H1 (cell line): ENCODE measurements around the gene KRT4. TPM values are rescaled to one million over a fixed set of nuclear protein-coding genes. Genes with fewer than 3 reads are reported as not detected.

Experiments used
- EP300 ChIP-seq, 2 experiments: IDR thresholded peaks; 1 replicate in 1 of 2; 2 replicates in 1 of 2; pipeline ENCODE4 v1.6.1; 2011 to 2012; ENCODE audit warnings: low read depth in 2 of 2, low read length in 2 of 2, mild to moderate bottlenecking in 2 of 2, borderline replicate concordance in 1 of 2, inconsistent platforms in 1 of 2, moderate library complexity in 1 of 2
- KDM5A ChIP-seq: fragments of 200-600 bp; IDR thresholded peaks from 2 replicates; pipeline ENCODE4 v1.7.1; 2012; ENCODE audit warnings: mild to moderate bottlenecking, low read length, inconsistent platforms, mixed read lengths
- NANOG ChIP-seq: IDR thresholded peaks from 2 replicates; pipeline ENCODE4 v1.6.1; 2011; ENCODE audit warnings: low read length, low read depth, mild to moderate bottlenecking, inconsistent platforms; ENCODE audit not compliant: insufficient read depth, poor library complexity, severe bottlenecking
- RAD21 ChIP-seq, 2 experiments: IDR thresholded peaks in 1 of 2; conservative IDR thresholded peaks in 1 of 2; 2 replicates each; pipeline ENCODE4 v1.6.1; 2011; ENCODE audit warnings: low read depth in 2 of 2, low read length in 2 of 2, improper control_type of control experiment in 1 of 2, inconsistent platforms in 1 of 2, mild to moderate bottlenecking in 1 of 2, moderate library complexity in 1 of 2
- SAP30 ChIP-seq: fragments of 300-600 bp; sonication (generic); IDR thresholded peaks from 2 replicates; pipeline ENCODE4 v1.7.1; 2012; ENCODE audit warnings: low read length, moderate library complexity, mild to moderate bottlenecking, inconsistent platforms; ENCODE audit not compliant: insufficient read depth, insufficient replicate concordance
- TAF1 ChIP-seq: IDR thresholded peaks from 2 replicates; pipeline ENCODE4 v1.6.1; 2011; ENCODE audit warnings: mild to moderate bottlenecking, low read depth, low read length
- TCF12 ChIP-seq: IDR thresholded peaks from 2 replicates; pipeline ENCODE4 v1.6.1; 2011; ENCODE audit warnings: low read depth, mild to moderate bottlenecking, low read length
- TEAD4 ChIP-seq: IDR thresholded peaks from 2 replicates; pipeline ENCODE4 v1.6.1; 2012; ENCODE audit warnings: low read depth, low read length, inconsistent platforms, mixed read lengths
- polyA plus RNA-seq, 7 experiments: library from polyadenylated mRNA; depleted of rRNA in 3 of 7; stranded (reverse) in 5 of 7; unstranded in 2 of 7; fragments of >200 nt in 5 of 7; fragments of 200-250 nt in 2 of 7; gene quantifications; 1 replicate in 5 of 7; 2 replicates in 1 of 7; 4 replicates in 1 of 7; pipeline versions ENCODE4 v1.2.1 to v1.2.3, GENCODE V29; 2011 to 2013; ENCODE audit warnings: missing spikeins in 2 of 7, mixed read lengths in 2 of 7
- total RNA-seq: library from RNA; stranded (reverse); fragmentation: NEBNext Ultra II Directional; extraction: Animal tissue kit (Norgen Biotek cat#: 25700); gene quantifications from 2 replicates; pipeline ENCODE4 v1.2.1, GENCODE V29; 2021
- TF ChIP-seq, protein P1 (sequence below): fragments of 300-600 bp; sonication (generic); IDR thresholded peaks from 2 replicates; pipeline ENCODE4 v1.7.1; 2012; ENCODE audit warnings: low read length, moderate library complexity, mild to moderate bottlenecking, inconsistent platforms; ENCODE audit not compliant: insufficient replicate concordance

KRT4 gene
- total and polyA plus RNA-seq, 2 of the 8 experiments (the other 6 are each of a cell fraction or from before 2014, with no cell fraction given), result not detected

DNA sequence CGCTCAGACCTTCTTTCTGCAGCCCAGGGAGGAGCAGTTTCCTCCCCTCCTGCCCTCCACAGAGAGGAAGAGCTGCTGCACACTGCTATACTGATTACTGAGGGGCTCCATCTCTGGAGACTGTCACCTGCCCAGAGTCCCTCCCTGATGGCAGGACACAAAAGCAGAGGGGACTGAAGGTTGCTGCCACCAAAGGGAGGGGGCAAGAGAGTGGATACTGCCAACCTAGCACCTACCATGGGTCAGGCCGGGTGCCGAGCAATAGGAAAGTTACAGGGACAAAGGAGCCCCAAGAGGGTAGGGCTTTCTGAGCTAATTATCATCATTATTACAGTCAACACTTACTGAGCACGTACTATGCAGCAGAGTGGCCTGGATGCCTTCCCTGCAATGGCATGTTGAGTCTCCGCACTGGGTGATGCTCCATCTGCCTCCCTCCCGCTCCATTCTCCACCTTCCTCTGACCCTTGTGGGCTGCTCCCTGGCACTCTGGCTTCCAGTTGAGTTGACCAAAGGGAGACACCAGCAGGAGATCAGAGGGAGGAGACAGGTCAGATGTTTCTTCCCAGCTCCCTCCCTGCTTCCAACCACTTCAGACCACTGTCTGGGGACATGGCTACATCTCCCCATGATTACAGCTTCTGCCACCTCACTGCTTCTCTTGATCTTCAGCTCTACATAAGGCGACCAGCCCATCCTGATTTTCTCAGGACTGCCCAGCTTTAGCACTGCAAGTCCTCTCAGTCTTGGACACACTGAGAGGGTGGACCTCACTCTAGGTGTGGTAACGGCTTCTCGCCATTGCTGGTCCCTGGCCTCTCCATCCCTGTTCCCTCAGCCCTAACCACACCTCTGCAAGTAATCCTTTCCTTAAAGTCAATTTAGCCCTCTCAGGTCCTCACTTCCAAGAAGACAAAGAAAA, 22.8 kb upstream of the KRT4 start (continued):
- TF ChIP-seq, protein P1, sequence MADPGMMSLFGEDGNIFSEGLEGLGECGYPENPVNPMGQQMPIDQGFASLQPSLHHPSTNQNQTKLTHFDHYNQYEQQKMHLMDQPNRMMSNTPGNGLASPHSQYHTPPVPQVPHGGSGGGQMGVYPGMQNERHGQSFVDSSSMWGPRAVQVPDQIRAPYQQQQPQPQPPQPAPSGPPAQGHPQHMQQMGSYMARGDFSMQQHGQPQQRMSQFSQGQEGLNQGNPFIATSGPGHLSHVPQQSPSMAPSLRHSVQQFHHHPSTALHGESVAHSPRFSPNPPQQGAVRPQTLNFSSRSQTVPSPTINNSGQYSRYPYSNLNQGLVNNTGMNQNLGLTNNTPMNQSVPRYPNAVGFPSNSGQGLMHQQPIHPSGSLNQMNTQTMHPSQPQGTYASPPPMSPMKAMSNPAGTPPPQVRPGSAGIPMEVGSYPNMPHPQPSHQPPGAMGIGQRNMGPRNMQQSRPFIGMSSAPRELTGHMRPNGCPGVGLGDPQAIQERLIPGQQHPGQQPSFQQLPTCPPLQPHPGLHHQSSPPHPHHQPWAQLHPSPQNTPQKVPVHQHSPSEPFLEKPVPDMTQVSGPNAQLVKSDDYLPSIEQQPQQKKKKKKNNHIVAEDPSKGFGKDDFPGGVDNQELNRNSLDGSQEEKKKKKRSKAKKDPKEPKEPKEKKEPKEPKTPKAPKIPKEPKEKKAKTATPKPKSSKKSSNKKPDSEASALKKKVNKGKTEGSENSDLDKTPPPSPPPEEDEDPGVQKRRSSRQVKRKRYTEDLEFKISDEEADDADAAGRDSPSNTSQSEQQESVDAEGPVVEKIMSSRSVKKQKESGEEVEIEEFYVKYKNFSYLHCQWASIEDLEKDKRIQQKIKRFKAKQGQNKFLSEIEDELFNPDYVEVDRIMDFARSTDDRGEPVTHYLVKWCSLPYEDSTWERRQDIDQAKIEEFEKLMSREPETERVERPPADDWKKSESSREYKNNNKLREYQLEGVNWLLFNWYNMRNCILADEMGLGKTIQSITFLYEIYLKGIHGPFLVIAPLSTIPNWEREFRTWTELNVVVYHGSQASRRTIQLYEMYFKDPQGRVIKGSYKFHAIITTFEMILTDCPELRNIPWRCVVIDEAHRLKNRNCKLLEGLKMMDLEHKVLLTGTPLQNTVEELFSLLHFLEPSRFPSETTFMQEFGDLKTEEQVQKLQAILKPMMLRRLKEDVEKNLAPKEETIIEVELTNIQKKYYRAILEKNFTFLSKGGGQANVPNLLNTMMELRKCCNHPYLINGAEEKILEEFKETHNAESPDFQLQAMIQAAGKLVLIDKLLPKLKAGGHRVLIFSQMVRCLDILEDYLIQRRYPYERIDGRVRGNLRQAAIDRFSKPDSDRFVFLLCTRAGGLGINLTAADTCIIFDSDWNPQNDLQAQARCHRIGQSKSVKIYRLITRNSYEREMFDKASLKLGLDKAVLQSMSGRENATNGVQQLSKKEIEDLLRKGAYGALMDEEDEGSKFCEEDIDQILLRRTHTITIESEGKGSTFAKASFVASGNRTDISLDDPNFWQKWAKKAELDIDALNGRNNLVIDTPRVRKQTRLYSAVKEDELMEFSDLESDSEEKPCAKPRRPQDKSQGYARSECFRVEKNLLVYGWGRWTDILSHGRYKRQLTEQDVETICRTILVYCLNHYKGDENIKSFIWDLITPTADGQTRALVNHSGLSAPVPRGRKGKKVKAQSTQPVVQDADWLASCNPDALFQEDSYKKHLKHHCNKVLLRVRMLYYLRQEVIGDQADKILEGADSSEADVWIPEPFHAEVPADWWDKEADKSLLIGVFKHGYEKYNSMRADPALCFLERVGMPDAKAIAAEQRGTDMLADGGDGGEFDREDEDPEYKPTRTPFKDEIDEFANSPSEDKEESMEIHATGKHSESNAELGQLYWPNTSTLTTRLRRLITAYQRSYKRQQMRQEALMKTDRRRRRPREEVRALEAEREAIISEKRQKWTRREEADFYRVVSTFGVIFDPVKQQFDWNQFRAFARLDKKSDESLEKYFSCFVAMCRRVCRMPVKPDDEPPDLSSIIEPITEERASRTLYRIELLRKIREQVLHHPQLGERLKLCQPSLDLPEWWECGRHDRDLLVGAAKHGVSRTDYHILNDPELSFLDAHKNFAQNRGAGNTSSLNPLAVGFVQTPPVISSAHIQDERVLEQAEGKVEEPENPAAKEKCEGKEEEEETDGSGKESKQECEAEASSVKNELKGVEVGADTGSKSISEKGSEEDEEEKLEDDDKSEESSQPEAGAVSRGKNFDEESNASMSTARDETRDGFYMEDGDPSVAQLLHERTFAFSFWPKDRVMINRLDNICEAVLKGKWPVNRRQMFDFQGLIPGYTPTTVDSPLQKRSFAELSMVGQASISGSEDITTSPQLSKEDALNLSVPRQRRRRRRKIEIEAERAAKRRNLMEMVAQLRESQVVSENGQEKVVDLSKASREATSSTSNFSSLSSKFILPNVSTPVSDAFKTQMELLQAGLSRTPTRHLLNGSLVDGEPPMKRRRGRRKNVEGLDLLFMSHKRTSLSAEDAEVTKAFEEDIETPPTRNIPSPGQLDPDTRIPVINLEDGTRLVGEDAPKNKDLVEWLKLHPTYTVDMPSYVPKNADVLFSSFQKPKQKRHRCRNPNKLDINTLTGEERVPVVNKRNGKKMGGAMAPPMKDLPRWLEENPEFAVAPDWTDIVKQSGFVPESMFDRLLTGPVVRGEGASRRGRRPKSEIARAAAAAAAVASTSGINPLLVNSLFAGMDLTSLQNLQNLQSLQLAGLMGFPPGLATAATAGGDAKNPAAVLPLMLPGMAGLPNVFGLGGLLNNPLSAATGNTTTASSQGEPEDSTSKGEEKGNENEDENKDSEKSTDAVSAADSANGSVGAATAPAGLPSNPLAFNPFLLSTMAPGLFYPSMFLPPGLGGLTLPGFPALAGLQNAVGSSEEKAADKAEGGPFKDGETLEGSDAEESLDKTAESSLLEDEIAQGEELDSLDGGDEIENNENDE, result no peak
- TF ChIP-seq KDM5A (no peak), NANOG (no peak), TAF1 (no peak), SAP30 (no peak), TCF12 (no peak), RAD21 (IDR thresholded peaks at IDR 0.05 in 1 of 2, conservative IDR thresholded peaks at IDR 0.05 in 1 of 2; ENCODE audit: low read depth in 2 of 2, low read length in 2 of 2) (no peak), EP300 (IDR thresholded peaks at IDR 0.05; ENCODE audit: borderline replicate concordance in 1 of 2, low read depth in 2 of 2, low read length in 2 of 2) (no peak), TEAD4 (no peak)
